Trophoblast cell (in vitro differentiated cells and primary cell): ENCODE data around the gene AFG1L.
A peak's percentile ranks its signal among the peaks of the same experiment; 100 is the strongest.

ENCODE experiments used
- DNase-seq, 2 donors: peaks; one replicate each; pipeline ENCODE4 v3.0.0-alpha.2; 2016
- H2AFZ ChIP-seq: 2 replicates; pipeline ENCODE4 v1.6.1; 2013; ENCODE audit warnings: low read length, moderate library complexity, mild to moderate bottlenecking; ENCODE audit not compliant: insufficient read depth, poor library complexity
- H2AK5ac ChIP-seq: 2 replicates; pipeline ENCODE4 v1.6.1; 2013; ENCODE audit warnings: mild to moderate bottlenecking, low read length
- H2BK120ac ChIP-seq: 2 replicates; pipeline ENCODE4 v1.6.1; 2013; ENCODE audit warnings: low read length, mild to moderate bottlenecking, moderate library complexity; ENCODE audit not compliant: insufficient read depth, poor library complexity
- H2BK12ac ChIP-seq: 2 replicates; pipeline ENCODE4 v1.6.1; 2013; ENCODE audit warnings: mild to moderate bottlenecking, low read length, moderate library complexity
- H2BK5ac ChIP-seq: 2 replicates; pipeline ENCODE4 v1.6.1; 2013; ENCODE audit warnings: low read length, low read depth, moderate library complexity, mild to moderate bottlenecking; ENCODE audit not compliant: poor library complexity
- H3K14ac ChIP-seq: 2 replicates; pipeline ENCODE4 v1.6.1; 2013; ENCODE audit warnings: mild to moderate bottlenecking, low read length
- H3K18ac ChIP-seq: 2 replicates; pipeline ENCODE4 v1.6.1; 2013; ENCODE audit warnings: mild to moderate bottlenecking, low read length
- H3K23ac ChIP-seq: 2 replicates; pipeline ENCODE4 v1.6.1; 2013; ENCODE audit warnings: low read length
- H3K27ac ChIP-seq: 2 replicates; pipeline ENCODE4 v1.5.1; 2013; ENCODE audit warnings: low read depth, mild to moderate bottlenecking, inconsistent platforms, low read length, moderate library complexity
- H3K27me3 ChIP-seq: 2 replicates; pipeline ENCODE4 v1.6.1; 2013; ENCODE audit warnings: inconsistent platforms, mild to moderate bottlenecking, low read length, moderate library complexity; ENCODE audit not compliant: insufficient read depth
- H3K36me3 ChIP-seq, 2 experiments: 1 replicate in 1 of 2; 2 replicates in 1 of 2; pipeline ENCODE4 v1.6.1; 2013; ENCODE audit warnings: low read length in 2 of 2, mild to moderate bottlenecking in 2 of 2, moderate library complexity in 1 of 2; ENCODE audit not compliant: insufficient read depth in 2 of 2, control insufficient read depth in 1 of 2
- H3K4ac ChIP-seq: 2 replicates; pipeline ENCODE4 v1.6.1; 2013; ENCODE audit warnings: low read depth, mild to moderate bottlenecking, low read length, moderate library complexity
- H3K4me1 ChIP-seq, 2 experiments: 1 replicate in 1 of 2; 2 replicates in 1 of 2; pipeline ENCODE4 v1.6.1; 2013; ENCODE audit warnings: low read length in 2 of 2, mild to moderate bottlenecking in 2 of 2, moderate library complexity in 1 of 2; ENCODE audit not compliant: insufficient read depth in 2 of 2, control insufficient read depth in 1 of 2
- H3K4me2 ChIP-seq: 2 replicates; pipeline ENCODE4 v1.6.1; 2013; ENCODE audit warnings: inconsistent platforms, mild to moderate bottlenecking, low read length, moderate library complexity
- H3K4me3 ChIP-seq: 2 replicates; pipeline ENCODE4 v1.5.1; 2013; ENCODE audit warnings: mild to moderate bottlenecking, low read depth, low read length, inconsistent platforms
- H3K79me1 ChIP-seq: one replicate; pipeline ENCODE4 v1.6.1; 2013; ENCODE audit warnings: low read length
- H3K79me2 ChIP-seq: 2 replicates; pipeline ENCODE4 v1.6.1; 2013; ENCODE audit warnings: low read length, mild to moderate bottlenecking; ENCODE audit not compliant: control insufficient read depth, insufficient read depth, poor library complexity
- H3K9ac ChIP-seq: 2 replicates; pipeline ENCODE4 v1.6.1; 2013; ENCODE audit warnings: mild to moderate bottlenecking, low read length
- H3K9me3 ChIP-seq: 2 replicates; pipeline ENCODE4 v1.6.1; 2013; ENCODE audit warnings: low read depth, mild to moderate bottlenecking, control low read depth, inconsistent platforms, low read length; ENCODE audit not compliant: insufficient read depth
- H4K12ac ChIP-seq: 2 replicates; pipeline ENCODE4 v1.6.1; 2013; ENCODE audit warnings: low read depth, mild to moderate bottlenecking, low read length, moderate library complexity
- H4K8ac ChIP-seq: 2 replicates; pipeline ENCODE4 v1.6.1; 2013; ENCODE audit warnings: low read depth, mild to moderate bottlenecking, low read length, moderate library complexity
- H4K91ac ChIP-seq: one replicate; pipeline ENCODE4 v1.6.1; 2013; ENCODE audit warnings: low read depth, mild to moderate bottlenecking, low read length, moderate library complexity
- WGBS: extraction: QIAGEN DNeasy Blood & Tissue Kit; methylation state at CpG from one replicate; pipeline ENCODE4 v1.1.7; 2013; ENCODE audit warnings: missing lambda C conversion rate; ENCODE audit not compliant: insufficient read length, insufficient coverage; ENCODE audit errors: extremely low coverage; 5-methylcytosine and 5-hydroxymethylcytosine counted together

AFG1L gene

DNA sequence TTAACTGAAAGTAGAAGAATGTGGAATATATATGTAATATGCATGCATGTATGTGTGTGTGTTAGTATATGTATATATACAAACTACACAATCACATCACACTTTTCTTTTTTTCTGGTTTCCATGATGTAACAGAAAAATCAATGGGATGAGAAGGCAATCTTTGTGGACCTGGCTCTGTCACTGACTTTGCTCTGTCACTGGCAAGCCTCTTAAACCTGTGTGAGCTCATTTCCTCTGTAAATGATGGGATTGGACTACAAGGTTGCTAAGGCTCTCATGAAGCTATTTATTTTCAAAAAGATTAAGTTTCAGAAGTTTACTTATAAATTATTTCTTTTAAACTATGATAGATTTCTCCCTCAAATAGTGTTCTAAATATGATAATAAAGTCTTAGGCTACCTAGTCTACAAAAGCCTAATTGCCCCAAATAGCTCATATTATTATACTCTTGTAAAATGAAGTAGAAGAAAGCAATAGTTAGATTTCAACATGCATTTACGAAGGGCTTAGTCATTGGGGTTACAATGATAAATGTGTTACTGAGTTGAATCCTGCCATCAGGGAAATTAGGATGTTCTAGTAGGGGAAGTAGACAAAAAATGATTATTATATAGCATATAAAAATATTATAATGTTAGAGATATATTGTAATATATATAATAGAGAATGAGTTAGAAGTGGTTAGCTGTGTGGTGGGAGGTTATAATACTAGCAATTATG is 129.3 kb downstream of the AFG1L start:
- H4K91ac ChIP-seq: no peak overlapping the region
- no peak overlapping the region for H4K8ac ChIP-seq
- no peaks in the 10 kb centered on the region for H3K27me3 ChIP-seq
- no peak overlapping the region for H2BK12ac ChIP-seq
- H3K4ac ChIP-seq: no peak overlapping the region
- H3K4me3 ChIP-seq: no peak overlapping the region
- no peaks in the 10 kb centered on the region for H3K4me1 ChIP-seq
- no peak overlapping the region for H3K27ac ChIP-seq
- no CpG with 5 or more reads among the region's 1 CpG for WGBS
- no peak overlapping the region for H3K4me2 ChIP-seq
- no peak overlapping the region for H2AFZ ChIP-seq
- H3K23ac ChIP-seq: no peak overlapping the region
- no peaks in the 10 kb centered on the region for H3K9me3 ChIP-seq
- H2AK5ac ChIP-seq: no peak overlapping the region
- no peak overlapping the region for H2BK5ac ChIP-seq
- H3K36me3 ChIP-seq: no peaks in the 10 kb centered on the region
- H3K79me2 ChIP-seq: no peaks in the 10 kb centered on the region
- no peak overlapping the region for H3K18ac ChIP-seq
- no peak overlapping the region for H3K14ac ChIP-seq
- no peaks in the 10 kb centered on the region for H3K79me1 ChIP-seq
- no peak overlapping the region for H2BK120ac ChIP-seq
- DNase-seq: no peak
- H4K12ac ChIP-seq: no peak overlapping the region
- no peak overlapping the region for H3K9ac ChIP-seq

DNA sequence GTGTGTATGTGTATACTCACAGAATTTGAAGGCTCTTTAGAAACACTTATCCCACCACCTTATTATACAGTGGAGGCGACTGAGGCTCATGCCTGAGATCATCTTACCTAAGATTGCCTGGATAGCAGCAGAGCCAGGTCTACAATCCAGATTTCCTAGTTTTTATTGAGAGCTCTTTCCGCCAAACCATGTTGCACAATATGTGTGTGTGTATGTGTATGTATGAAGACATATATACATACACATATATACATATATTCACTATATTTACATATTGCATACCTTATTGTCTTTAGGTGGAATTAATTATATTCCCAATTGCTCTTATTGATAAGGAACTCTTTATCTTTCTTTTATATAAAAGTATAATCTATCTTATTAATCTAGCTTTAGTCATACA is 130.6 kb downstream of the AFG1L start:
- Histone ChIP-seq H3K27ac (no peak overlapping the region), H3K79me1 (no peaks in the 10 kb centered on the region), H3K4me3 (no peak overlapping the region), H3K4me2 (no peak overlapping the region), H3K14ac (no peak overlapping the region), H2BK5ac (no peak overlapping the region), H3K23ac (no peak overlapping the region), H2BK12ac (no peak overlapping the region), H3K27me3 (no peaks in the 10 kb centered on the region), H3K36me3 (no peaks in the 10 kb centered on the region), H4K12ac (no peak overlapping the region), H3K9ac (no peak overlapping the region), H4K8ac (no peak overlapping the region), H3K4me1 (no peaks in the 10 kb centered on the region), H2BK120ac (no peak overlapping the region), H2AK5ac (no peak overlapping the region), H3K4ac (no peak overlapping the region), H3K18ac (no peak overlapping the region), H3K79me2 (no peaks in the 10 kb centered on the region), H2AFZ (no peak overlapping the region), H3K9me3 (no peaks in the 10 kb centered on the region), H4K91ac (no peak overlapping the region)
- no CpG with 5 or more reads among the region's 2 CpGs for WGBS
- DNase-seq: no peak

DNA sequence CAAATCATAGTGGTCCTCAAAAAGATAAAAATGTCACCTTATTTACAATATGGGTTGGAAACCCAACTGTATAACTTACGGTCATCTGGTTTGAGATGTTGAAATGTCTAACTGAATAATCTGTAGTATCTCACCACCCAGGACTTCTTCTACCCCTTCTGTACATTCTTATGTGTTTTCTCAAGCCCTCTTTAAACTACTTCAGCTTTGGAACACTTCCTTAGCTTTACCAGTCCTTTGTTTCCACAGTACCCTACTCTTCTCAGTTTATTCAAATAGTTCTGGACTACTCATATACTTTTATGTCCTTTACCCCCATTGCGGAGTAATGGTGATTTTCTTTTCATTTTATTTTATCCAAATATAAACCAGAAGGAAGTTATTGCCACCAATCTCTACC is 137.3 kb downstream of the AFG1L start:
- no peaks in the 10 kb centered on the region for H3K36me3 ChIP-seq
- H3K9me3 ChIP-seq: no peaks in the 10 kb centered on the region
- no peaks in the 10 kb centered on the region for H3K79me1 ChIP-seq
- no peak overlapping the region for H2AFZ ChIP-seq
- H4K12ac ChIP-seq: no peak overlapping the region
- no peak overlapping the region for H3K4me3 ChIP-seq
- no peak overlapping the region for H4K91ac ChIP-seq
- H3K18ac ChIP-seq: no peak overlapping the region
- H3K4me2 ChIP-seq: no peak overlapping the region
- no peak overlapping the region for H2BK5ac ChIP-seq
- no peak overlapping the region for H2BK120ac ChIP-seq
- no peaks in the 10 kb centered on the region for H3K4me1 ChIP-seq
- H3K27me3 ChIP-seq: no peaks in the 10 kb centered on the region
- H3K23ac ChIP-seq: no peak overlapping the region
- no peak overlapping the region for H3K27ac ChIP-seq
- no peak overlapping the region for H3K14ac ChIP-seq
- no peak overlapping the region for H3K4ac ChIP-seq
- no peak overlapping the region for H2BK12ac ChIP-seq
- no CpG with 5 or more reads among the region's 2 CpGs for WGBS
- H4K8ac ChIP-seq: no peak overlapping the region
- no peak for DNase-seq
- no peaks in the 10 kb centered on the region for H3K79me2 ChIP-seq
- H3K9ac ChIP-seq: no peak overlapping the region
- H2AK5ac ChIP-seq: no peak overlapping the region

DNA sequence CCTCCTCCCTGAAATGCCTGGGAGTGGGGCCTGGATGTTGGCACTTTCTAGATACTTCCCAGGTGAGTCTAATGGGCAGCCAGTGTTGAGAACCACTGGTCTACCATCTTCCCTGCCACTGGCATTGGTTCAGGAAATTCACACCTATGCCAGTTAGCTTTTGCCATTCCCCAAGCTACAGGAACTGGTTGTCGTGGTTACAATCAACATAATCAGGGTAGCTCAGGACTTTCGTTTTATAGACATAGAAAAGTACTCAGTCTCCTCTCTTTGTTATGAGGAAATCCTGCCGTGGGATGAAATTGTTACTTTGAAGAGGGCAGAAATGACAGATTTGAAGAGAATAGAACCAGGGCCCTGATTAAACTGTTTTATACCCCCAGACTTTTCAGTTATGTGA is 137.9 kb downstream of the AFG1L start:
- Histone ChIP-seq H2BK12ac (no peak overlapping the region), H3K36me3 (no peaks in the 10 kb centered on the region), H3K18ac (no peak overlapping the region), H3K79me2 (no peaks in the 10 kb centered on the region), H3K27me3 (no peaks in the 10 kb centered on the region), H4K12ac (no peak overlapping the region), H4K91ac (no peak overlapping the region), H2AFZ (no peak overlapping the region), H4K8ac (no peak overlapping the region), H3K79me1 (no peaks in the 10 kb centered on the region), H3K9me3 (no peaks in the 10 kb centered on the region), H2AK5ac (no peak overlapping the region), H3K4me2 (no peak overlapping the region), H2BK5ac (no peak overlapping the region), H3K4ac (no peak overlapping the region), H3K4me3 (no peak overlapping the region), H2BK120ac (no peak overlapping the region), H3K14ac (no peak overlapping the region), H3K4me1 (no peaks in the 10 kb centered on the region), H3K9ac (no peak overlapping the region), H3K27ac (no peak overlapping the region), H3K23ac (no peak overlapping the region)
- peak in 1 of 2 donors; percentile 21 for DNase-seq
- WGBS: no CpG with 5 or more reads among the region's 3 CpGs
